Keratinocyte (primary cell): ENCODE data around the gene TPM4. TPM values are rescaled to one million over a fixed set of nuclear protein-coding genes. Genes with fewer than 3 reads are reported as not detected.

ENCODE experiments used
- DNase-seq: peaks from one replicate; pipeline ENCODE4 v3.0.0-alpha.2; 2011; ENCODE audit warnings: low read depth, missing footprints, low spot score
- FAIRE-seq: peaks from 2 replicates; lab custom pipeline; 2011; peaks lifted over from hg19 to GRCh38; lab: Jason Lieb, UNC
- H2AFZ ChIP-seq: 2 replicates; pipeline ENCODE4 v1.6.0; 2012; ENCODE audit warnings: low read length, control low read depth, inconsistent platforms; ENCODE audit not compliant: control insufficient read depth
- H3K27ac ChIP-seq: 2 replicates; pipeline ENCODE4 v1.5.1; 2011; ENCODE audit warnings: low read length; ENCODE audit not compliant: control insufficient read depth, insufficient read depth
- H3K27me3 ChIP-seq: 3 replicates; pipeline ENCODE4 v1.6.0; 2011; ENCODE audit warnings: low read length; ENCODE audit not compliant: control insufficient read depth, insufficient read depth; ENCODE audit errors: extremely low read depth
- H3K36me3 ChIP-seq, 2 experiments: 2 replicates in 1 of 2; 3 replicates in 1 of 2; pipeline ENCODE4 v1.5.1; 2011; ENCODE audit warnings: low read length in 2 of 2, mild to moderate bottlenecking in 1 of 2; ENCODE audit not compliant: control insufficient read depth in 2 of 2, insufficient read depth in 2 of 2; ENCODE audit errors: extremely low read depth in 1 of 2
- H3K4me1 ChIP-seq: 3 replicates; pipeline ENCODE4 v1.5.1; 2011; ENCODE audit warnings: low read length; ENCODE audit not compliant: control insufficient read depth, insufficient read depth; ENCODE audit errors: extremely low read depth
- H3K4me2 ChIP-seq: 3 replicates; pipeline ENCODE4 v1.6.0; 2011; ENCODE audit warnings: low read depth, low read length; ENCODE audit not compliant: control insufficient read depth, insufficient read depth; ENCODE audit errors: extremely low read depth
- H3K4me3 ChIP-seq, 3 experiments: fragments of 200-600 bp in 1 of 3; sonication (generic) in 1 of 3; 2 replicates in 2 of 3; 3 replicates in 1 of 3; pipeline ENCODE4 v1.5.1; 2011 to 2016; ENCODE audit warnings: low read length in 3 of 3, mild to moderate bottlenecking in 3 of 3, control low read depth in 2 of 3, inconsistent platforms in 1 of 3, low read depth in 1 of 3, mixed read lengths in 1 of 3, mixed run types in 1 of 3, moderate library complexity in 1 of 3; ENCODE audit not compliant: control insufficient read depth in 2 of 3, insufficient read depth in 2 of 3; ENCODE audit errors: extremely low read depth in 1 of 3
- H3K79me2 ChIP-seq: 2 replicates; pipeline ENCODE4 v1.6.0; 2012; ENCODE audit warnings: low read length; ENCODE audit not compliant: control insufficient read depth, insufficient read depth
- H3K9ac ChIP-seq: 3 replicates; pipeline ENCODE4 v1.6.0; 2011; ENCODE audit warnings: low read length; ENCODE audit not compliant: control insufficient read depth, insufficient read depth; ENCODE audit errors: extremely low read depth
- H3K9me1 ChIP-seq: 3 replicates; pipeline ENCODE4 v1.6.0; 2011; ENCODE audit warnings: low read length; ENCODE audit not compliant: control insufficient read depth, insufficient read depth; ENCODE audit errors: extremely low read depth
- H3K9me3 ChIP-seq: 2 replicates; pipeline ENCODE4 v1.5.1; 2012; ENCODE audit warnings: low read depth, low read length; ENCODE audit not compliant: control insufficient read depth
- H4K20me1 ChIP-seq: 3 replicates; pipeline ENCODE4 v1.6.0; 2011; ENCODE audit warnings: low read length; ENCODE audit not compliant: control insufficient read depth, insufficient read depth; ENCODE audit errors: extremely low read depth
- CTCF ChIP-seq, 3 experiments: IDR thresholded peaks in 1 of 3; conservative IDR thresholded peaks in 1 of 3; optimal IDR thresholded peaks in 1 of 3; 2 replicates in 2 of 3; 3 replicates in 1 of 3; pipeline versions ENCODE3 to v1.5.1; 2011; ENCODE audit warnings: low read length in 3 of 3, mild to moderate bottlenecking in 3 of 3, moderate library complexity in 2 of 3, control low read depth in 1 of 3, inconsistent platforms in 1 of 3; ENCODE audit not compliant: insufficient read depth in 2 of 3; ENCODE audit errors: extremely low read depth in 1 of 3
- EZH2 ChIP-seq: IDR thresholded peaks from one replicate; pipeline ENCODE4 v1.6.1; 2012; ENCODE audit warnings: inconsistent platforms, mild to moderate bottlenecking, low read length, moderate library complexity
- dilution Hi-C: fragments of 300-500 bp; cut with MboI; formaldehyde crosslinking; loops from one replicate; pipeline ENCODE4 v1.7.0; 2020; ENCODE audit warnings: low sequenced_read_pairs; ENCODE audit not compliant: extremely low pct_ligation_motif_present
- polyA plus RNA-seq, 5 experiments: library from polyadenylated mRNA; depleted of rRNA in 3 of 5; stranded (reverse) in 3 of 5; stranded (forward) in 1 of 5; unstranded in 1 of 5; fragments of >200 nt; gene quantifications; 1 replicate in 1 of 5; 2 replicates in 3 of 5; 3 replicates in 1 of 5; pipeline versions ENCODE4 v1.2.1 to v1.2.3, GENCODE V29; 2011 to 2012; ENCODE audit warnings: missing spikeins in 2 of 5, low read depth in 1 of 5, low replicate concordance in 1 of 5

TPM4 gene
- polyA plus RNA-seq, 1 donor (not counting 4 experiments of a cell fraction or from before 2014, with no cell fraction given), result 646 TPM

- Histone ChIP-seq H4K20me1 (peaks cover 18% of the 10 kb centered on the region), H3K4me3 (no peak overlapping the region), H3K9me3 (no peaks in the 10 kb centered on the region), H3K36me3 (peaks cover 59 to 82% of the 10 kb centered on the region in 2 experiments), H3K4me1 (no peaks in the 10 kb centered on the region), H3K79me2 (peaks cover 56% of the 10 kb centered on the region), H3K4me2 (no peak overlapping the region), H3K9ac (no peak overlapping the region), H2AFZ (no peak overlapping the region), H3K27me3 (no peaks in the 10 kb centered on the region), H3K9me1 (no peaks in the 10 kb centered on the region), H3K27ac (no peak overlapping the region)
- DNase-seq (no peak), FAIRE-seq (no peak)
- TF ChIP-seq CTCF (optimal IDR thresholded peaks at IDR 0.05 in 1 of 3, IDR thresholded peaks at IDR 0.05 in 1 of 3, conservative IDR thresholded peaks at IDR 0.05 in 1 of 3; ENCODE audit: extremely low read depth in 1 of 3, insufficient read depth in 2 of 3, low read length in 3 of 3) (peak in 1 of 3 experiments; percentile 13), EZH2 (no peak)
- dilution Hi-C loops, result no loop called here
These were observed 12.2 kb downstream of the TPM4 start for GRCh38 chr19:16088351-16089009.

DNA sequence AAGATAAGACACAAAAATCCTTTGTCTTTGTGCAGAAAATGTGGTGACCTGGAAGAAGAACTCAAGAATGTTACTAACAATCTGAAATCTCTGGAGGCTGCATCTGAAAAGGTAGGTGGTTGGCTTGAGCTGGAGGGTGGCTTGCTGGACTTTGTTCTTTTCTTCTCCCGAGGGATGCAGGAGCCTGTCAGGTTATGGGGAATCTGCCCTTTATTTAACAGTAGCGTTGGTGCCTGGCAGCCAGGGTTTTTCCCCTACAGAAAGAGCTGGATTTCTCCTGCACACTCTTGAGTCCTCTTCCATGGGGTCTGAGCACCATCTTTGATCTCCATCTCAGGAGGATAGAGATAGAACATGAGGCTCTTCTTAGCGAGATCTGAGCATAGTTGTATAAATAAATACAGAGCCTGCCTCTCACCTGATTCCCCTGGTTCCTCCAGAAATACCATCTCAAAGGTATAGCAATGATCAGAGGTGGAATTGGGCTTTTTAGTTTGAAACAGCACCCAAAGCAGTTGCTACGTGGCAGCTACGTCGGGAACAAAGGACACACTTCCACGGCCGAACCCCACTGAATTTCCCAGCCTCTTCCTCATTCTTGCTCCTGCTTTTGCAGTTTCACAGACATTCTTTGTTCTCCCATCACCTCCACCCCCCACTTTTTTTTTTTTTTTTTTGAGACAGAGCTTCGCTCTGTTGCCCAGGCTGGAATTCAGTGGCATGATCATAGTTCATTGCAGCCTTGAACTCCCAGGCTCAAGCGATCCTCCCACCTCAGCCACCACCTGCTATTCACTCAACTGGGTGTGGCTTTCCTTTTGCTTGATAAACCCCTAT is 12.9 kb downstream of the TPM4 start:
- Histone ChIP-seq H3K4me3 (no peak overlapping the region), H3K4me2 (no peak overlapping the region), H3K27ac (no peak overlapping the region), H3K36me3 (peaks cover 59 to 78% of the 10 kb centered on the region in 2 experiments), H3K27me3 (no peaks in the 10 kb centered on the region), H3K4me1 (no peaks in the 10 kb centered on the region), H3K9me3 (no peaks in the 10 kb centered on the region), H3K9me1 (no peaks in the 10 kb centered on the region), H3K9ac (no peak overlapping the region), H3K79me2 (peaks cover 48% of the 10 kb centered on the region), H4K20me1 (peaks cover 18% of the 10 kb centered on the region), H2AFZ (no peak overlapping the region)
- DNase-seq (no peak), FAIRE-seq (no peak)
- dilution Hi-C loops, result no loop called here
- no peak for TF ChIP-seq CTCF (optimal IDR thresholded peaks at IDR 0.05 in 1 of 3, IDR thresholded peaks at IDR 0.05 in 1 of 3, conservative IDR thresholded peaks at IDR 0.05 in 1 of 3; ENCODE audit: extremely low read depth in 1 of 3, insufficient read depth in 2 of 3, low read length in 3 of 3)
- TF ChIP-seq EZH2, result no peak
